ENCODE data around the gene PTPRO.
"Not testable (repeated sequence)": the region's sequence is repeated elsewhere in the genome, so short reads cannot be mapped to it uniquely, and the experiment has no call there.

The PTPRO gene

GRCh38 chr12:15602051-15602672, 279.9 kb downstream of the PTPRO start:
- DNase-seq (ENCODE audit: low read depth), result no peak

DNA sequence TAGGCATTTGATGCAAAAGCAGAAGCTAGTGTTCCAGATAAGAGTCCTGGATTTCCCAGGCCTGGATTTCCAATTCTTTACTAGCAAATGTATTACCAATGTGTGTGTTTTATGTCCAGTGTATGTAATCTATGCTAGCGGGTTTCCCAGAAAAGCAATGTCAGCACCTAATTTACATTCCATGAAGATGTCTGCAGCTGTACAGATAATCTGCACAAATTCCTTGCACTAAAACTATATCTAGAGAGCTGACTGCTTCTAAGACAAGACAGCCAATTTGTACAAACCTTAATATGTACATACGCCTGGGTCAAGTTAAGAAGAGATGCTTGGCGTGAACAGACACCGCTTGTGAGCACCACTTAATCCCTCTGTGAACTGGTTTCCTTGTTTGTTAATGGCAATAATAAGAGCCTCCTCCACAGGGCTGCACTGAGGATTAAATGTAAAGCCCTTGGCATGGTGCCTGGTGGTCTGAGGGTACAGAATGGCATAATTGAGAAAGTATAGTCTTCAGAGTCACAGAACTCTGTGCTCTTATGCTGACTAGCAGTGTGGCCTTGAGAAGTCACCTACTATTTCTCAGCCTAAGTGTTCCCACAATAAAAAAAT, 281.3 kb downstream of the PTPRO start:
- no peak for DNase-seq (ENCODE audit: low read depth)

DNA sequence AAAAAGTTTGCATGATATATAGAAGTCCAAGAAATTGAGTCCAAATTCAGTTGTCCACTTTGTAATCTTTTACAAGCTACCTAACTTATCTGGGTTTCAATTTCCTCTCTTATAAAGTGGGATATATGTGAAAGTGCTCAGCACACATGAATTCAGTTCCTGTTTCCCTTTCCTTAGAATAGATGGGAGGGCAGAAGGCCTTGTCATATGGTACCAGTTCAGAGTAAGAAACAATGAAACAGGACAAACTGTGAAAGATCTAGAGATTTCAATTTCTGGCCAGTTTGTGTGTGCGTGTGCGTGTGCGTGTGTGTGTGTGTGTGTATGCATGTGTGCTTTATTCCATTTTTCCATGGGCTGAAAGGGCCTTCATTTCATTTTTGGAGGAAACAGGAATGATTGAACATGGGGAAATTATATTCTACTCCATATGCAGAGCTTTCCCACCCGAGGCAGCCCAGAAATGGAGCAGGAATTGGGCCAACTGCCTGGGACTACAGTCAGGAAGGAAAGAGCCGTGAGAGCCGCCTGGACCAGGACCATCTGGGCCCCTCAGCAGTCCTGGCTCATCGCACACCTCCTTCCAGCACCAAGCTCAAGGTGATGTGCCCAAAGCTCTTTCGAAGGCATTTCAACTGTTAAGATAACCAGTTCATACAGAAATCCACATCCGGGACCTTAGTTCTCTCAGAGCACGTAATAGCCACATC, 283.7 kb downstream of the PTPRO start:
- DNase-seq (ENCODE audit: low read depth), result no peak

- DNase-seq (ENCODE audit: low read depth), result no peak
These were observed 286.1 kb downstream of the PTPRO start for GRCh38 chr12:15608406-15608805.

- no peak for DNase-seq (ENCODE audit: low read depth)
These were observed 286.6 kb downstream of the PTPRO start for GRCh38 chr12:15608941-15609340.

DNA sequence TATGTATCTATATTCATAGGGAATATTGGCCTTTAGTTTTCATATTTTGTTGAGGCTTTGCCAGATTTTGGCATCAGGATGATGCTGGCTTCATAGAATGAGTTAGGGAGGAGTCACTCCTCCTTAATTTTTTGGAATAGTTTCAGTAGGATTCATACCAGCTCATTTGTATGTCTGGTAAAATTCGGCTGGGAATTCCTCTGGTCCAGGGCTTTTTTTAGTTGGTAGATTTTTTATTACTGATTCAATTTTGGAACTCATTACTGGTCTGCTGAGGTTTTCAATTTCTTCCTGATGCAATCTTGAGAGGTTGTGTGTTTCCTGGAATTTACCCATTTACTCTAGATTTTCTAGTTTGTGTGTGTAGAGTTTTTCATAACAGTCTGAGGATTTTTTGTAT, 291.7 kb downstream of the PTPRO start:
- DNase-seq (ENCODE audit: low read depth), result no peak

- not testable (repeated sequence) for DNase-seq (ENCODE audit: low read depth)
These were observed 294.2 kb downstream of the PTPRO start for GRCh38 chr12:15616495-15616894.

- no peak for DNase-seq (ENCODE audit: low read depth)
These were observed 298.6 kb downstream of the PTPRO start for GRCh38 chr12:15620741-15621539.

DNA sequence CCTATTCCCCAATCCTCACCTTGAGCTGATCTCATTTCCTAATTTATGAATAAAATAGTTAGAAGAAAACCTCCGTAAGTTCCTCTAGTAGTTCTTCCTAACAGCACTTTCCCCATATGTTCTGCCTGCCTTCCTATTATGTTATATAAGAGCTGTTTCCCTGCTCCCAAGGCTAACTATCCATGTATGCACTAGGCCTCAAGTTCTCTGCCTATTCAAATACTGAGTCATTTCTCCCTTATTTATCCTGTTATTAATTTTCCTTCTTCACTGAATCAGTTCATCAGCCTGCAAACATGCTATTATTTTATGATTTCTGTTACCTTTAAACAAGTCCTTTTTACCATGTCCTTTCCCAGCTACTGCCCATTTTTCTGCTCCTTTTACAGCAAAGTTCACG, 302.8 kb downstream of the PTPRO start:
- no peak for DNase-seq (ENCODE audit: low read depth)

GRCh38 chr12:15627995-15628945, 306.0 kb downstream of the PTPRO start:
- DNase-seq (ENCODE audit: low read depth), result no peak

DNA sequence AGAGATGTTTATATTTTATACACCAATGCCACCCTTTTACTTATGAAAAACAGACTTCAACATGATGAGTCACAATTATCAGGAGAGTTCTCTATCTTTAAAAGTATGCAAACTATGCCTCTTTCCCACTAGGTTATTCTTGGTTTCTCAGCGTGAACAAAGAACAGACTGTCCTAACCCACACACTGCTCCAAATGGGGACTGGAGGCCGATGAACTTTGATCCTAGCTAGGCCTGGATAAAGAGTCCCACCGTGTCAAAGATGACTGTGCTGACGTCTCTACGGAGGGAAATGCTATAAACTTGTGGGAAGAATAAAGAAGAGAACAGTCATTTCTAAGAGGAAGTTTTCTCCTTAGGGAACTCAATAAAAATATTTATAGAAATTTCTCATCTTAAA, 306.8 kb downstream of the PTPRO start:
- no peak for DNase-seq (ENCODE audit: low read depth)

DNA sequence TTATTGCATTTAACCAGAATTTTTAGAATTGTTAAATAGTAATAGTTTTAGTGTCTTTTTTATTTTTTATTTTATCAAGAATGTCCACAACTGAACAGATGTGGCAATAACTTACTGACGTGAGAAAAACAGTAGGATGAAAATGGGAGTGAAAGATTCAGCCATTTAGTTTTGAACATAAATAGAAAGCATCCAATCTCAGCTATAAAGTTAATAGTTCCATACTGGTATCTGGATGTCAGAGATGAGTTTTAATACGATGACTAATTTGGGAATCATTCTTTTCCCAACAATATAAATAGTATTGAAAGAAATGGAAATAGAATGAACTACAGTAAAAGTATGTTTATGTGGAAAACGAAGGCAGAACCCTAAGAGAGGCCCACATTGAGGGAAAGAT, 307.5 kb downstream of the PTPRO start:
- no peak for DNase-seq (ENCODE audit: low read depth)

GRCh38 chr12:15631007-15631715, 308.9 kb downstream of the PTPRO start:
- DNase-seq (ENCODE audit: low read depth), result no peak

GRCh38 chr12:15632708-15633107, 310.4 kb downstream of the PTPRO start:
- no peak for DNase-seq (ENCODE audit: low read depth)

DNA sequence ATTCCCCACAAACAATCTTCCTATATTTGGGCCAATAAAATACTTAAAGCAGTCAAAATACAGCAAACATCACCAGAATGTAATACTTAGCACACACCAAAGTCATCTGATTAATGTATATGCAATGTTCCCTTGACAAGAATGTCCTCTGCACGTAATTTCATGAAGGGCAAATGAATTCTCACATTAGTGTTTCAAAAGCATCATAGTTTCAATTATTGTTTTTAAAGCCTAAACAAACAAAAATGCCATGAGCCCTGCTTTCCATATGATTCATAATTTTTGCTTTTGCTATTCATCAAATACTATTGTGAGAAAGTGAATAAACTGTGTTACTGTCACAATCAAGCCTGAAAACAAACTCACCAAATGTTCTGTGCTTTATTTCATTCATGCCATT, 310.9 kb downstream of the PTPRO start:
- no peak for DNase-seq (ENCODE audit: low read depth)

GRCh38 chr12:15634010-15634683, 311.8 kb downstream of the PTPRO start:
- no peak for DNase-seq (ENCODE audit: low read depth)

DNA sequence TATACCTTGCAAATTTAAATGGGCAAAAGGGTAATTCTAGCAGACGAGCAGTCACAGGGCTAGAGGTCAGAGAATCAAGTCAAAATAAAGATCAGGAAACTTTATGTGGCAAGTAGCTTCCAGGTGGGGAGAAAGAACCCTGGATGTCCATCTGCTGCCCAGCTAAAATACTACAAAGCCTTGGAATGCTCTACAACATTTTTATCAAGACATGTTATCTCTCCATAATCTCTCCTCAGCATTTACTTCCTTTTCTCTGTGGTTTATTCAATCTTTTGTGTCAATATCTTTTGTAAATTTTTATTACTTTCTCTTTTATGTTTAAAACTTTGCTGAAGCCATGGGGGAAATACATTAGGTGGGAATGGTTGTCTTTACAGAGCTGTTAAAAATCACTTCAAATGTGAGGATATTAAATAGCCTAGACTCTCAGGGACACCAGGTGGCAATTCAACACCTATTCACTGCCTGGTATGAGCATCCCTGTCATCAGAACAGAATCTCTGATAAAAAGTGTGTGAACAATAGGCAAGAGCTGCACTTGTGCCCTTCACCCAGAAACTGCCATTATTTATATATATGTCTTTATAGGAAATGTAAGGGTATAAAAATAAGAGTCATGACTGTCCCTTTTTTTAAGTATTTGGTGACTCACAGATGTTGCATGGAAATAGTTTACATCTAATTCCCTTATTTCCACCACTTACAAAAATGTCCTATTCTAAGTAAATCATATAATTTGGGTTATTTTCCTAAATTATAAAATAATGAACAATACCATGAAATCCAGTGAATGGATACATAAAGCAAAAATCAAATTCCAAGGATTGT, 314.0 kb downstream of the PTPRO start:
- DNase-seq (ENCODE audit: low read depth), result no peak

GRCh38 chr12:15638231-15638630, 315.9 kb downstream of the PTPRO start:
- DNase-seq (ENCODE audit: low read depth), result no peak

DNA sequence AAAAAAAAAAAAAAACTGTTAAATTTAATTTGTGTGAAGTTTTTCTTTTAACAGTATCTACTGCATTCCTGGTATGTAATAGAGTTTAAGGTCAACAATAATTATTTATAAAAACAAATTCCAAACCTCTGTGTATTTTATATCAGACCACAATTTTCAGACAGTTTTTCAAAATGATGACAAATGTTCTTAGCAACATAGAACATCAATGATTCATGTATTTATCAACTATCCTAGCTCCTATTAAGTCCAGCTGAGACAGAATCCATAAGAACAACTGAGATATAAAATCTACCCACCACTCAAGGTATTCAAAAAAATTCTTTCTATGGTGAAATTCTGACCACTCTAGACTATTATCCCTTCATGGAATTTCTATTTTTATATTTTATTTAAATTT, 322.4 kb downstream of the PTPRO start:
- no peak for DNase-seq (ENCODE audit: low read depth)

All from activated gamma-delta T cell treated with anti-CD3 and anti-CD28 coated beads, Interleukin-2, amount 50 U/mL, for 16 hours (primary cell).